ENCODE results near the gene ZDHHC11.
"Not testable (repeated sequence)": the region's sequence is repeated elsewhere in the genome, so short reads cannot be mapped to it uniquely, and the experiment has no call there.

ZDHHC11 gene

DNA sequence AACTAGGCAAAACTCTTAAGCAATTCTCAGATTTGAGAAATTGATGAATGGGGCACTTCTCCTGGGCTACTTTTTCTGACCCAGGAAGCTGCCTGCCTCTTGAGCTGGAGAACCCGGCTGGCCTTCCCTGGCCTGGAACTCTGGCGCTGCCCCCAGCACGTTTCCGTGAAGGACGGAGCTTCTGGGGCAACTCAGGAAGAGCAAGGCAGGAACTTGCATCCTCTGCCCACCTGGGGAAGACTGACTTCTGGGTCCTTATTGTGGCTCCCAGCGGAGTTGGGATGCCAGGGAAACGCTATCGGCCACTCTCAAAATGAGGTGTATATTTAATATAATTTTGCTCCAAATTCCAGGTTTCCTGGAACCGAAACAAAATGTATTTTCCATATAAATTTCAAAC is 39.4 kb downstream of the ZDHHC11 start:
- not testable (repeated sequence) for DNase-seq (ENCODE audit: low spot score)

DNA sequence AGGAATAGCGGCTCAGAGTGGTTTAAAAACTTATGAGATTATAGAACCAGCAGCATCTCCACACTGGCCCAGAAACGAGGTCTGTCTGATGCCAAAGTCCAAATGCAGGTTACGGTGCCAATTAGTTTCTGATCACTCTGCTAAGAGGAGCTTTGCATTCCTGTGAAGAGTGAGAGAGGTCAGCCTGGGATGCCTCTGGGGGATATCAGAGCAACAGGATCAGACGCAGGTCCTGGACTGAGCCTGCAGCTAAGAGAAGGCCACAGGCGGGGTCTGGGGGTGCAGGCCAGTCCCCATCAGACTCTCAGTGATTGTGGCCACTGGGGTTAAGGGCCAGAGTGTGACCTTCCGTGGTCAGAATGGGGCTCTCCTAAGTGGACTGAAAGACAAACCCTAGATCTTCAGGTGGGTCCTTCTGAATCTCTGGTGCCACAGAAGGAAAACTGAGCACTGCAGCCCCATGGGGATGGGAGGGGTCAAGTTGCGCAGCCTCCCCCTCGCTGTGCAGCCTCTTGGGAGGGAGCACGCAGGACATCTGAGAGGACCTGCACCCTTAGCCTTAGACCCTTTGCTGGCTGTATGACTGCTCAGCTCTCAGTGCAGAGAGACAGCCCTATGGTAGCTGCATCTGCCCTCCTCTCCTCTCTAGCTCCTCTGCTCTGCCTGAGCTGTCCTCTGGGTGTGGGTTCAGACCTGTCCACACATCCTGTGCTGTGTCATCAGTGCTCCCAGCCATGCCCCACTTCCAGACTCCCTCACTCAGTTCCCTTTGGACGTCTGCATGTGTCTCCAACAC is 42.9 kb downstream of the ZDHHC11 start:
- not testable (repeated sequence) for DNase-seq (ENCODE audit: low spot score)

DNA sequence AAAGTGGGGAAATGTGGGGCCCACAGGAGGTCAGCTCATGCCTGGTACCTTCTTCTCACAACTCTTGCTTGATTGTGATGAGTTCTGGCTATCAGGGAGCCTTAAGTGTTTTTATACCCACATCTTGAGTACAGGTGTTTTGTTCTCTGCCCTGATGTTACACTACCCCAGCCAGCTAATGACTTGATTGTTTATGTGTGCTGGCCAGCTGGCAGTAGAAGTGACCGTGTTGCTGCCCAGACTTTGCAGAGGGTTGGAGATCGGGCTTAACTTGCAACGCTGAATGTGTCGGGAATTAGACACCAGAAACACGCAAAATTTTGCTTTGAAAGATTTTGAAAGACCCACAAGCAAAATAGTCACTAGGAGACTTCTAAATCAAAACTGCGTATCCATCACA is 49.3 kb downstream of the ZDHHC11 start:
- DNase-seq (ENCODE audit: low spot score) = peak; percentile 39

DNA sequence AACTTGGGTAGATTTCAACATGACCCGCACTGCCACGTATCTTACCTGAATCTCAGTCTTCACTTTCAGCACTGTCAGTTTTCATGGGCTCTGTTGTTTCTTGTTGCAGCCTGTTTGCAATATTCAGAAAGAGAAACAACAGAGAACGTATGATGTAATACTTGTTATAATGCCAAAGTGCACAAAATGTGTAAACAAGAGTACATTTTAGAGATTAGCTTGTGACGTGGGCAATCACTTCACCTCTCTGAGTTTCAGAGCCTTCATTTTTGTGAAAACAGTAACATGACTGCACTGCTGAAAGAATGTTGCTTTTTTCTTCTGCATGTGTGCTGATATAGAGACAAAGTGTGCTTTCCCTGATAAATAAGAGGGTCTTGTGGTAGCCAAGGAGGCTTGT is 49.7 kb downstream of the ZDHHC11 start:
- DNase-seq (ENCODE audit: low spot score) = not testable (repeated sequence)

DNA sequence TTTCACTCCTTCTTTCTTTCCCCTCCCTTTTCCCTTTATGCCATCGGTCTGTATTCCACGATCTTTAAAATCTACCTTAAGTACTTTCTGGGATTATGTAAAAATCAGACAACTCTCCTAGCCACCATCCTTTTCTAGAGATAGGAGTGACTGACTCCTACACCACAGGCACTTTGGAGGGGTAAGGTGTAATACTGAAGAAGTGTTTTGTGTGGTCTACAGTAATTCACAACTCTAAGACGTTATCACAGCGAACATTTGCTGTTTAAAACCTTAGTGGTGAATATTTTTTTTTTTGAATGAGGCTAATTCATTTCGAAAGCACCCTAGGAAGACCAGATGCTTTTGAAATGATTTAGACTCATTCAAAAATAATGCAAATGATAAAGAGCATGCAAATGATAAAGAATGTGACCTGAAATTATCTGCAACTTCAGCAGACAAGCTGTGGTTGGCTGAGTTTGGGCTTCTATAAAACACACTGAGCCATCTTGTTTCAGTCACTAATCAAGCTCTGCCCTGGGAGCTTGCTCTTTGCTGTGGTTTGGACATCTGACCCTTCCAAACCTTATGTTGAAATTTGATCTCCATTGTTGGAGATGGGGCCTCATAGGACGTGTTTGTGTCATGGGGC is 52.2 kb downstream of the ZDHHC11 start:
- DNase-seq (ENCODE audit: low spot score) = not testable (repeated sequence)

DNA sequence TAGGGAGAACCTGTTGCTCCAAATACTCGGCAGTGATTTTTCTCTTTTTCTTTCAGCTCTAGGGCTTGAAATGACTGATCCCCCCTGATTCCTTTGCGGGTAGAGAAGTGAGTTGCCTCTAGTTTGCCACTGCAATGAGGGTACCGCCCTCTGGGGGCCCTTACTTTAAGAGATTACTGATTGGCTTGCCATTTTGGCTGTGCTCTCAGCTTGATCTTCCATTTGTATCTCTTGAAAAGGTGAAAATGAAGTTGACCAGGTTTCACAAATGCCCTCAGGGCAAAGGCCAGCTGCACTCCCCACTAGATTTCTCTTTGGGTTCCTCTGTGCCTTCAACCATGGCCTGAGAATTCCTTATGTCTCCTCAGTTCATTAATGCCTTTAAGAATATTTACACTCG is 52.8 kb downstream of the ZDHHC11 start:
- DNase-seq (ENCODE audit: low spot score) = not testable (repeated sequence)

DNA sequence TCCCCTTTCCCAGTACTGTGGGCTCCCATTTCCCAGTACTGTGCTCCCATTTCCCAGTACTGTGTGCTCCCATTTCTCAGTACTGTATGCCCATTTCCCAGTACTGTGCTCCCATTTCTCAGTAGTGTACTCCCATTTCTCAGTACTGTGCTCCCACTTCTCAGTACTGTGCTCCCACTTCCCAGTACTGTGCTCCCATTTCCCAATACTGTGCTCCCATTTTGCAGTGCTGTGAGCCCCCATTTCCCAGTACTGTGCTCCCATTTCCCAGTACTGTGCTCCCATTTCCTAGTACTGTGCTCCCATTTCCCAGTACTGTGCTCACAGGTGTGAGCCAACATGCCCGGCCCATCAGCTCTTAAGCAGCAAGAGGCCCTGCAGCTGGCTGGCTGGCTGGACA is 54.9 kb downstream of the ZDHHC11 start:
- DNase-seq (ENCODE audit: low spot score) = not testable (repeated sequence)

DNA sequence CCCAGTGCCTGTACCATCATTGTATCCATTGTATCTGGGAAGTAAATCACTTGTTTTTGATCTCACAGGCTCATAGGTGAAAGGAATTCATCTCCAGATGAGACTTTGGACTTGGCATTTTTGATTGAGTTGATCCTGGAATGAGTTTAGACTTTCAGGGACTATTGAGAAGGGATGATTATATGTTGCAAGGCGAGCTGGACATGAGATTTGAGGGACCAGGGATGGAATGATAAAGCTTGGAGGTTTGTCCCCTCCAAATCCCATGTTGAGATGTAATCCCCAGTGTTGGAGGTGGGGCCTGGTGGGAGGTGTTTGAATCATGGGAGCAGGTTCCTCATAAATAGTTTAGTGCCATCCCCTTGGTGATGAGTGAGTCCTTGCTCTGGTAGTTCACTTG is 55.8 kb downstream of the ZDHHC11 start:
- not testable (repeated sequence) for DNase-seq (ENCODE audit: low spot score)

DNA sequence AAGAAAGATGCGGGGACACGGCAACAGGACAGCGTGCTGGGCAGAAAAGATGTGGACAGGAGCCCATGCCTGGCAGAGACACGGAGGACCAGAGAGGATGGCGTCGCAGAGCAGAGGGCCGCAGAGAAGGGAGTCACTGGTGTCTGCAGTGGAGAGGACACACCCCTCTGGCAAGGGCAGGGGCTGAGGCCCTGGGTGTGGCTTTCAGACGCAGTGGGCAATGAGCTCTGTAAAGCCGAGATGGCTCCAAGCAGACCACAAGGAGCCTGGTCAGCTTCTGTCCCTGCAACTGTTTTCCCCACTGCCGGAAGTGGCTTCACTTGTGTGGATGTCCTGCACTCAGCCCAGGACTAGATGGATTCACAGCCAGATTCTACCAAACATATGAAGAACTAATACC is 62.1 kb downstream of the ZDHHC11 start:
- not testable (repeated sequence) for DNase-seq (ENCODE audit: low spot score)

DNA sequence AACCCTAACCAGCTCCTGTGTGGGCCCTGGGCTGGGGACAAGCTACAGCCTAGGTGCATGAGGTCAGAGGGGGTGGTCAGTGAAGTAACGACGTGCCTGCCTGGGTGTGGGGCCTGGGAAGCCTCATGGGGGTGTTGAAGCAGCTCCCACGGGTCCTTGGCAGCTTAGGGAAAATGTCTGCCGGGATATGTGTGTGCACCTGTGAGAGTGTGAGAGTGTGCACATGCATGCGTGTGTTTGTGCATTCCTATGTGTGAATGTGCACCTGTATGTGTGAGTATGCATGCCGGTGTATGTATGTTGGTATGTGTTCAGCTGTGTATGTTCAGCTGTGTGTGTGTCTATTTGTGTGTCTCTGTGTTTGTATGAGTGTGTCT is 62.9 kb downstream of the ZDHHC11 start:
- not testable (repeated sequence) for DNase-seq (ENCODE audit: low spot score)

DNA sequence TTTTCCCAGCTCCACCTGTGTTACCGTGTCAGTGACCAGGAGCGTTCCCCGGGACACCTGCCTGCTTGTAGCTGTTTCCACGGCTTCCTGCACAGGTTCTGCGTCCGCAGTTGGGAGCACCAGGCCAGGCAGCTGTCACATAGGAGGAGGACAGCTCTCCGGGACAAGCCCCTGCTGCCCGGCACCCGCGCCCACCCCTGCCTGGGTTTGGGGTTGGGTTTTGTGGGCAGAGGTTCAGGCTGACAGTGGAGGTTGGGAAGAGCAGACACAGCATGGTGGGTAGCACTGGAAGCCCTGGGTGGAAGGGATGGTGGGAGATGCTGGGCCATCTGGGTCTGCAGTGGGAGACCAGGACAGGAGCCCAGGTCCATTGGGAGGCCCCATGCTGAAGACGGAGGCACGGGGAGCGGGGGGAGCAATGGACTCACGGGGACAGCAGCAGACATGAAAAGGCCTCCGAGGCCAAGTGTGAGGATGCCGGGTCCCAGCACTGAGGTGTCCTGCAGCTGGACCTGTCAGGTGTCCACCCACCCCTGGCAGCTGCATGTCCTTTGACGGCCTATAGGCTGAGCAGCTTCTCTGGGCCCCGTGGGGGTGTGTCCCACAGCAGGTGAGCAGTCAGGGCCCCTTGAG is 63.4 kb downstream of the ZDHHC11 start:
- DNase-seq (ENCODE audit: low spot score) = not testable (repeated sequence)

DNA sequence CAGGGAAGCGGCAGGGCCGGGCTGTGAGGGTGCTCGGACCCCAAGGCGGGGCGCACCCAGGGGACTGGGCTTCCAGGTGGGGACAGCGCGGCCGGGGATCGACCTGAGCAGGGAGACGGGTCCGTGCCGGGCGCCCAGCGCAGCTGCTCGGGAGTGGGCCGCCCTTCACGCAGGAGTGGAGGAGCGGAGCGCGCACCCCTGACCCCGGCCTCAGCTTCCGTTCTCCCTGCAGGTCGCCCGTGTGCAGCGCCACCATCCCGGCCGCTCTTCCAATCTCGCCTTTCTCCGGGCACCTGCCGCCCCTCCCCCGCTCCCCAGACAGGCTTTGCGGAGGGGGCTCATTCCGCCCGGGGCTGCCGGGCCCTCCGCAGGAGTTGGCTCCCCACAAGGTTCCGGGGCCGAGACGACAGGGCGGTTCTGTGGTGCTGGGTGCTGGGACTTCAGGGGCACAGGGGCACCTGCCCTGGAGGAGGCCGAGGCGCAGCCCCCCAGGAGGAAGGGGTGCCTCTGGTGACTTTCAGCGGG is 65.5 kb downstream of the ZDHHC11 start:
- not testable (repeated sequence) for DNase-seq (ENCODE audit: low spot score)

DNA sequence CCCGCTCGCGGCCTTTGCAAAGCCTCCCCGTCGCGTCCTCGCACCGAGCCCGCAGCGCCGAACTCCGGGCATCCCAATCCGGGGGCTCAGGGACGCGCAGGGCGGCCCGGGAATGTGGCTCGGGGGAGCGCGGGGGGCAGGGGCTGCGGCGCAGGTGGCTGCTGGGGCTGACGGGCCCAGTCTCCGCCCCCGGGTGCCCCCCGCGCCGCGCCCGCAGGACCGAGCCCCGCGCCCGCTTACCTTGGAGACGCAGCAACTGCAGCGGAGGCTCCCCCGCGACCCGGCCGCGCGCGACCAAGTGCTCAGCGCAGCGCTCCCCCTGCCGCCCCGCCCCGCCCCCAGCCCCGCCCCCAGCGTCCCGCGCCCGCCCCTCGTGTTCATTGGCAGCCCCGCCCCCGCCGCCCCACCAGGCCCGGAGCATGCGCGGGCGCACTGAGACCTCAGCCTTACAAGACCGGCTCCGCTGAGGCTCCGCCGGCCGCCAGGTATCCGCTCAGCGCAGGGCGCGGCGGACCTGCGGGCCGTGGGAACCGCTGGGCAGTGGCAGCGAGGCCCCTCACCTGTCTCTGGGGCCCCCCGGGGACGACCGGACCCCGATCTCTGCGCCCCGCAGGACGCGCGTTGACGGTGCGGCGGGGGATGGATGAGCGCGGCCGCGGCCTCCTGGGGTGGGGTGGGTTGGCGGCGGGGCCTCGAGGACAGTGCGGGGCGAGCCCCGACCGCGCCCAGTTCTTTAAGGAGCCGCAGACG is 66.2 kb downstream of the ZDHHC11 start, which contains the start of gene ZDHHC11B:
Gene ZDHHC11B (minus strand): TSS at position 302 of the 750 bp plus-strand sequence. CDS start 17,810 bp downstream, outside the sequence.
- DNase-seq (ENCODE audit: low spot score) = peak; percentile 95

DNA sequence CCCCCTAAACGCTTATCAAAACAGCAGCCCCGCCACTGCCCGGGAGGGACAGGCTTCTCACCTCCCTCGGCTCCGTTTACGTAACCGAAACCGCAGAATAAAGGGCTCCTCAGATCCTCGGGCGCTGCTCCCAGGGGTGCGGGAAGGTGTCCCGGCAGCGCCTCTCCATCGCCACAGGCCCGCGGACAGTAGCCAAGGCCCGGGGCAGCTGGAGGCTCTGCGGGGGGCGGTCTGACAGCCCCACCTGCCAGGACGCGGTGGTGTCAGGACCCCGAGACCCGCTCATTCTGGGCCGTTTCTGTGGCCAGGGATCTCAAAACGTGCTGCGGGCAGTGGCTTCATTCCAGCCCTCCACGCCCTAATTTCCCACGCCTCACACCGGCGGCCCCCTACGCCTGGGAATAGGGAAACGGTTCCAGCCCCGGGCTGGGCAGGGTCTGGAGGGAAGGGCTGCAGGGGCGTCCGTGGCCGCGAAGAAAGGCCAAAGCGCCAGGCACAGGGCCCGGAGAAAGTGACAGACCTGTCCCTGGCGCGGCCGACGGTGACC is 66.8 kb downstream of the ZDHHC11 start:
- DNase-seq (ENCODE audit: low spot score) = not testable (repeated sequence)

DNA sequence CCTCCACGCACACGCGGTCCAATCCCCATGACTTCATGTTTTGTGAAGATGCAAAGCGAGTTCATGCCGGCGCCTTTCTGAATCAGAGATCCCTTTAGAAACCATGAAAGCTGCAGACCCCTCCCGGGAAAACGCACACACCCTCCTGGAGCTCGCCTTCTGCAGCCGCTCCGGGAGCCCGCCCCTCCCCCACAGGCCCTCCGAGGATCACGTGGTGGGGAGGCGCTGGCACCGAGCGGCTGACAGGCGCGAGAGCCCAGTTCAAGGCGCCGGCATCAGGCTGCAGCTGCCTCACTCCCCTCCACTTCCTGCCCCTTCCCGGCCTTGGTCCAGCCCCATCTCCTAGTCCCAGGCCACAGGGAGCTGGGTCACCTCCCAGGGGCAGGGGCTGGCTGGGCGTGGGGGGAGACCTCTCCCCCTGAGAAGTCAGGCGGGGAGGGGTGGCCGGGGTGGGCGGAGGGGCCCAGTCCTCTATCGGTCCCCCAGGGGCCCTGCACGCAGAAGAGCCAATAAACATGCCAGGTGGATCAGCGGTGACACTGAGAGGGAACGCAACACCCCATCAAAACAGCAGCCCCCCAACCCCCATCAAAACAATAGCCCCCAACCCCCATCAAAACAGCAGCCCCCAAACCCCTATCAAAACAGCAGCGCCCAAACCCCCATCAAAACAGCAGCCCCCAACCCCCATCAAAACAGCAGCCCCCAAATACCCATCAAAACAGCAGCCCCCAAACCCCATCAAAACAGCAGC is 67.6 kb downstream of the ZDHHC11 start:
- not testable (repeated sequence) for DNase-seq (ENCODE audit: low spot score)

DNA sequence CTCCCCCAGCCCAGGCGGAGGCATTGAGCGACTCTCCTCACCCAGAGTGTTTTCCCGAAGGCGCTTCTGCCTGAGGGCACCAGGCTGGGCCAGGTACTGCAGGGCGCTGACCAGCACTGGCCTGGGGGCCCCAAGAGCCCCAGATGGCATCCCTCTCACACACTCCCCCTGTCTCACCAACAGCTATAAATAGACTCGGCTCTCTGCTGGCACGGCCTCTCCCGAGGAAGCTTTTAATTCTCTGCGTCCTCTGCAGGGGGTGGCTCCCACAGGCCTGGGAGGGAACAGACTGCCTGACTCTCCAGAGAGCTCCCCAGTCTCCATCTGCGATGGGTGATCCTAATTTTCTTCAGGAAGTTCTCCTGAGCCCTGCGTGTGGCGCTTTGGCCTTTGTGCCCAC is 68.4 kb downstream of the ZDHHC11 start:
- not testable (repeated sequence) for DNase-seq (ENCODE audit: low spot score)

DNA sequence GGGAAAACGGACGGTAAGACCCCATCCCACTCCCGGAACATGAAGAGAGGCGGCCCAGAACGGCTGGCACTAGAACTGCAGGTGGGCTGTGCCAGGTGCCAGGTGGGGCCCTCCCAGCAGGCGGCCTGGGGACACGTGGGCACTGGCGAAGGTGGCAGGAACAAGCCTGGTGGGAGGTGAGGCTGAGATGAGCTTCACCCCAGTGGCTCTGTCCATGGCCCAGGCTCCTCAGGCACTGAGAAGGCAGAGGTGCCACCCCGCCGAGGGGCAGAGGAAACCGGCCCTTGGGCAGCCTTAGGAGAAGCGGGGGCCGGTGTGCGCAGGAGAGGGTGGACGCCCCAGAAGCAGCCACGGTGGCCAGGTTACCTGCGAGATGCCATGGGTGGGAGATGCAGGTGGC is 70.2 kb downstream of the ZDHHC11 start:
- not testable (repeated sequence) for DNase-seq (ENCODE audit: low spot score)

DNA sequence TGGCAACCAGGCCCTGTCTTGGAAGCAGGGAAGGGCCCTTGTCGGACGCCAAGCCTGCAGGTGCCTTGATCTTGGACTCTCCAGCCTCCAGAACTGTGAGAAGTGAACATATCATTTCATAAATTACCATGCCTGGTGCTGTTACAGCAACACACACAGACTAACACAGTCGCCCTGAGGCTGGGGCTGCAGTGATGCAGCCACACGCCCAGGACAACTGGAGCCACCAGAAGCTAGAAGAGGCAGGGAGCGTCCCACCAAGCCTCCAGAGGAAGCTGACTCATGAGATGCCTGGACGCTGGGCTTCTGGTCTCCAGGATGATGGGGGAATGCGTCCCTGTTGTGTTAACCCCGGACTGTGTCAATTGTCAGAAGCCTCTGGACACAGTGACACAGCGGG is 71.8 kb downstream of the ZDHHC11 start:
- DNase-seq (ENCODE audit: low spot score) = not testable (repeated sequence)

DNA sequence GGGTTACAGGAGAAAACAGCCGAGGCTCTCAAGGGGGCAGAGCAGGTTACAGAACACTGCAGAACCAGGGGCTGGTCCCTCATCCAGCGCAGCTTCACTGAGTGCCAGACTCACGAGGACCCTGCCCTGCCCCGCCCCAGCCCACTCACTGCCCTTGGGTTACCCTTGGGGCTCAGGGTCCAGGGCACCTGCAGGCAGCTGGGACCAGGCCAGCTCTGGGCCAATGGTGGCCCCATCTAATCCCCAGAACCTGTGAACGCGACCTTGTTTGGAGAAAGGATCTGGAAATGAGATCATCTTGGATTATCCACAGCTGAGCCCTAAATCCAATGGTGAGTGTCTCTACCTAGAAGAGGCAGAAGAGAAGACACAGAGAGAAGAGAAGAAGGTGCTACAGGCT is 72.4 kb downstream of the ZDHHC11 start:
- DNase-seq (ENCODE audit: low spot score) = not testable (repeated sequence)

DNA sequence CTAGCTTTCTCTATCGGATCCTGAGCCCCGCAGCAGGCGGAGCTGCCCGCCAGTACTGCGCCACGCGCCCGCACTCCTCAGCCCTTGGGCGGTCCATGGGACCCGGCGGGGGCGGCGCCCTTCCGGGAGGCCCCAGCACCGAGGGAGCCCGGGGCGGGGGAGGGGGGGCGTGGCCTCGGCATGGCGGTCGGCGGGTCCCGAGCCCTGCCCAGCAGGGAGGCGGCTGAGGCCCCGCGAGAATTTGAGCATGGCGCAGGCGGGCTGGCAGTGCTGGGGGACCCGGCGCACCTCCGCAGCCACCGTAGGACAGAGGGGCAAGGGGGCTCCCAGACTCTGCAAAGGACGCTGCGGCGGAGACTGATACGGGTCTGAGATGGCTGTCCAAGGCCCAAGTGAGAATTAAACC is 73.0 kb downstream of the ZDHHC11 start:
- DNase-seq (ENCODE audit: low spot score) = no peak

All from Ammon's horn (tissue), 1 donor.